Measurements from ENCODE around the gene ACSM3. TPM values are rescaled to one million over a fixed set of nuclear protein-coding genes. Genes with fewer than 3 reads are reported as not detected.

The ACSM3 gene
- total and polyA plus RNA-seq, 10 of the 15 experiments (the other 5 are each of a cell fraction or from before 2014, with no cell fraction given) = 4.9 to 21.0 (median 7.0) TPM

DNA sequence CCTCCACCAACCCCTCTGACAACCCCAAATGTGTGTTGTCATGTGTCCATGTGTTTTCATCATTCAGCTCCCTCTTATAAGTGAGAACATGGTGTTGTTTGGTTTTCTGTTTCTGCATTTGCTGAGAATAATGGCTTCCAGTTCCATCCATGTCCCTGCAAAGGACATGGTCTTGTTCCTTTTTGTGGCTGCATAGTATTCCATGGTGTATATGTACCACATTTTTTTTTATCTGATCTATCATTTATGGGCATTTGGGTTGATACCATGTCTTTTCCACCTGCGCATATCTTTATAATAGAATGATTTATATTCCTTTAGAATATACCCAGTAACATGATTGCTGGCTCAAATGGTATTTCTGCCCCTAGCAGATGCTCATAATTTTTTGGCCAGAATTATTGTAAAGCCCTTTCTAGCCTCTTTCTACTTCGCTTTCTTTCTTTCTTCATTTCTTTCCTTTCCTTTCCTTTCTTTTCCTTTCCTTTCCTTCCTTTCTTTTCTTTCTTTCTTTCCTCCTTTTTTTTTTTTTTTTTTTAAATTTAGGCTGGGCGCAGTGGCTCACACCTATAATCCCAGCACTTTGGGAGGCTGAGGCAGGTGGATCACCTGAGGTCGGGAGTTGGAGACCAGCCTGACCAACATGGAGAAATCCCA is 55.2 kb downstream of the ACSM3 start (continued):
- TF ChIP-seq CREM (IDR thresholded peaks at IDR 0.05; ENCODE audit: low read depth) (no peak), MTA2 (IDR thresholded peaks at IDR 0.05; ENCODE audit: low read depth) (no peak), USF1 (IDR thresholded peaks at IDR 0.05; ENCODE audit: borderline replicate concordance, extremely low read length, insufficient read depth, low read depth, low read length) (no peak), IKZF1 (conservative IDR thresholded peaks at IDR 0.05) (no peak), ASH2L (IDR thresholded peaks at IDR 0.05; ENCODE audit: borderline replicate concordance, low read depth) (no peak), FOS (IDR thresholded peaks at IDR 0.05; ENCODE audit: borderline replicate concordance, extremely low read depth, insufficient read length) (no peak)

DNA sequence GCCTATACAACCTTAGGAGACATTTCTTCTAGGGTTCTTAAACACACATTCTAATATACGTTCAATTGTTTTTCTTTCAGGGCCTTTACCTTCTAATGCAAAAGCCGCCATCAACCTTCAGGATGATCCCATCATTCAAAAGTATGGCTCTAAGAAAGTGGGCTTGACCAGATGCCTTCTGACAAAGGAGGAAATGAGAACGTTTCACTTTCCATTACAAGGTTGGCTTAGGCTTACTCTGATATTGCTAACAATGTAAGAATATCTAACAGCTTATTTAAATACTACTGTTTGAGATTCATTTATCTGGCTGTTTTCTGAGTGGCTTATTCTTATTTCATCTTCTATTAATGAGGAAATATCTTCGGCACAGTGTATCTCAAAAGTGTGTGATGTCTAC is 57.9 kb downstream of the ACSM3 start:
- DNase-seq (ENCODE audit: low read depth, low spot score) (no peak), FAIRE-seq (peak; percentile 78), ATAC-seq (peak; percentile 64)
- no peak overlapping the region for H2AFZ ChIP-seq (ENCODE audit: control insufficient read depth, low read depth, low read length)
- no peaks in the 10 kb centered on the region for H3K36me3 ChIP-seq (ENCODE audit: control insufficient read depth in 2 of 2, insufficient read depth in 2 of 2, low read length in 1 of 2)
- RAD21 ChIA-PET (ENCODE audit: unreplicated experiment) = interaction anchor here (1.2 kb wide), 1 partner anchor 259 kb away, joined by 3 read pairs; no protein-coding TSS in a partner anchor
- no peak overlapping the region for H3K4me2 ChIP-seq (ENCODE audit: control insufficient read depth, insufficient read depth)
- whole genome bisulfite sequencing (ENCODE audit: insufficient coverage, insufficient replicate concordance, low lambda C conversion rate, missing lambda C conversion rate) = 96% methylated on average over 4 of the region's 4 CpGs
- in situ Hi-C loops (cut with MboI) (no loop called here), intact Hi-C loops (cut with micrococcal nuclease; ENCODE audit: unreplicated experiment) (no loop called here)
- no peak overlapping the region for H3K27ac ChIP-seq (ENCODE audit: control insufficient read depth, insufficient read depth)
- H3K9me3 ChIP-seq (replicated peaks; ENCODE audit: control insufficient read depth, insufficient read depth, low read length) = no peaks in the 10 kb centered on the region
- TF ChIP-seq CBX3 (IDR thresholded peaks at IDR 0.05; ENCODE audit: borderline replicate concordance, low read depth) (no peak), SPI1 (IDR thresholded peaks at IDR 0.05; ENCODE audit: borderline replicate concordance, insufficient read depth, low read depth, low read length) (peak; percentile 62), GATAD2B (conservative IDR thresholded peaks at IDR 0.05; ENCODE audit: low read depth) (no peak)
- H3K27me3 ChIP-seq (replicated peaks in 1 of 2; ENCODE audit: control insufficient read depth in 2 of 2, insufficient read depth in 2 of 2, low read length in 1 of 2) = no peaks in the 10 kb centered on the region
- BruUV-seq (replicated peaks) = no TSS peak
- CTCF ChIA-PET = interaction anchor here (1.1 to 1.2 kb wide), 2 partner anchors 15 to 22 kb away, joined by 3 to 4 read pairs; partner anchors contain the start of genes ERI2 and REXO5
- H3K4me3 ChIP-seq = no peak overlapping the region
- H4K20me1 ChIP-seq (ENCODE audit: control insufficient read depth, insufficient read depth) = no peaks in the 10 kb centered on the region
- POLR2A ChIA-PET = no interaction called here
- H3K9ac ChIP-seq (ENCODE audit: control insufficient read depth, insufficient read depth, low read length) = no peak overlapping the region
- no peaks in the 10 kb centered on the region for H3K79me2 ChIP-seq (ENCODE audit: control insufficient read depth, insufficient read depth, low read length)
- H3K4me1 ChIP-seq (ENCODE audit: control insufficient read depth, insufficient read depth, low read length) = peaks cover 8% of the 10 kb centered on the region
- SMC1A ChIA-PET (ENCODE audit: uncharacterized antibody, unreplicated experiment) = no interaction called here
